Measurements from ENCODE around the gene ZGLP1. TPM values are rescaled to one million over a fixed set of nuclear protein-coding genes. Genes with fewer than 3 reads are reported as not detected.

The ZGLP1 gene
- total RNA-seq, 2 donors from 2014 or later = 5.9 TPM

- peak overlapping the region; percentile 89 to 94 for H3K4me3 Mint-ChIP-seq
- H3K4me1 Mint-ChIP-seq (ENCODE audit: low read depth) = peaks cover 40% of the 10 kb centered on the region
- peaks cover 1 to 5% of the 10 kb centered on the region in 2 donors for H3K36me3 Mint-ChIP-seq (ENCODE audit: insufficient read depth in 2 of 2)
- no peaks in the 10 kb centered on the region for H3K9me3 Mint-ChIP-seq
- ATAC-seq (replicated peaks in 1 of 2) (peak in 1 of 2 donors; percentile 1), DNase-seq (peak; percentile 41 to 44)
- H3K27me3 Mint-ChIP-seq (ENCODE audit: low read depth) = no peaks in the 10 kb centered on the region
- H3K27ac Mint-ChIP-seq = peak overlapping the region; percentile 83
Measured at GRCh38 chr19:10271543-10272086, 38.0 kb downstream of the ZGLP1 start.

- no peaks in the 10 kb centered on the region for H3K9me3 Mint-ChIP-seq
- peak within 1 kb of the TSS; percentile 95 for H3K27ac Mint-ChIP-seq
- peaks cover 1 to 5% of the 10 kb centered on the region in 2 donors for H3K36me3 Mint-ChIP-seq (ENCODE audit: insufficient read depth in 2 of 2)
Measured at GRCh38 chr19:10270616-10271394, 38.8 kb downstream of the ZGLP1 start, which contains the start of gene ICAM1. Gene ICAM1 (plus strand): TSS chr19:10271120. CDS start chr19:10271160, 40 bp downstream.

GRCh38 chr19:10270180-10270615 is 39.4 kb downstream of the ZGLP1 start:
- no peaks in the 10 kb centered on the region for H3K9me3 Mint-ChIP-seq
- H3K27me3 Mint-ChIP-seq (ENCODE audit: low read depth) = no peaks in the 10 kb centered on the region
- peak overlapping the region; percentile 95 for H3K27ac Mint-ChIP-seq
- peaks cover 40% of the 10 kb centered on the region for H3K4me1 Mint-ChIP-seq (ENCODE audit: low read depth)
- H3K4me3 Mint-ChIP-seq = peak overlapping the region; percentile 89 to 94
- DNase-seq (peak; percentile 90 to 92), ATAC-seq (replicated peaks in 1 of 2) (peak; percentile 82 to 83)
- peaks cover 1 to 5% of the 10 kb centered on the region in 2 donors for H3K36me3 Mint-ChIP-seq (ENCODE audit: insufficient read depth in 2 of 2)

More at GRCh38 chr19:10270616-10271394, 38.8 kb downstream of the ZGLP1 start, which contains the start of gene ICAM1:
- ATAC-seq (replicated peaks in 1 of 2) (peak; percentile 70 to 71), DNase-seq (peak; percentile 82 to 84)
- H3K27me3 Mint-ChIP-seq (ENCODE audit: low read depth) = no peaks in the 10 kb centered on the region
- H3K4me1 Mint-ChIP-seq (ENCODE audit: low read depth) = peaks cover 40% of the 10 kb centered on the region
- peak within 1 kb of the TSS; percentile 89 to 94 for H3K4me3 Mint-ChIP-seq

GRCh38 chr19:10269333-10270179 is 40.1 kb downstream of the ZGLP1 start:
- Mint-ChIP-seq H3K27me3 (ENCODE audit: low read depth) (no peaks in the 10 kb centered on the region), H3K4me1 (ENCODE audit: low read depth) (peaks cover 40% of the 10 kb centered on the region), H3K9me3 (no peaks in the 10 kb centered on the region), H3K27ac (peak overlapping the region; percentile 95), H3K4me3 (peak overlapping the region; percentile 89 to 94), H3K36me3 (ENCODE audit: insufficient read depth in 2 of 2) (peaks cover 0 to 4% of the 10 kb centered on the region in 2 donors)
- ATAC-seq (replicated peaks in 1 of 2) (peak; percentile 64 to 70), DNase-seq (peak; percentile 87 to 94)

GRCh38 chr19:10268071-10268470 is 41.5 kb downstream of the ZGLP1 start:
- H3K9me3 Mint-ChIP-seq = no peaks in the 10 kb centered on the region
- ATAC-seq (replicated peaks in 1 of 2) (no peak), DNase-seq (no peak)
- H3K4me3 Mint-ChIP-seq = no peak overlapping the region
- no peak overlapping the region for H3K27ac Mint-ChIP-seq
- peaks cover 35% of the 10 kb centered on the region for H3K4me1 Mint-ChIP-seq (ENCODE audit: low read depth)
- H3K27me3 Mint-ChIP-seq (ENCODE audit: low read depth) = no peaks in the 10 kb centered on the region
- H3K36me3 Mint-ChIP-seq (ENCODE audit: insufficient read depth in 2 of 2) = no peaks in the 10 kb centered on the region

GRCh38 chr19:10266706-10267105 is 42.9 kb downstream of the ZGLP1 start:
- Mint-ChIP-seq H3K36me3 (ENCODE audit: insufficient read depth in 2 of 2) (no peaks in the 10 kb centered on the region), H3K27me3 (ENCODE audit: low read depth) (no peaks in the 10 kb centered on the region), H3K27ac (no peak overlapping the region), H3K9me3 (no peaks in the 10 kb centered on the region), H3K4me3 (no peak overlapping the region), H3K4me1 (ENCODE audit: low read depth) (peaks cover 26% of the 10 kb centered on the region)
- no peak for ATAC-seq (replicated peaks in 1 of 2)
- no peak for DNase-seq

- no peaks in the 10 kb centered on the region for H3K9me3 Mint-ChIP-seq
Measured at GRCh38 chr19:10262771-10263170, 46.8 kb downstream of the ZGLP1 start.

GRCh38 chr19:10260141-10260584 is 49.5 kb downstream of the ZGLP1 start:
- peak overlapping the region; percentile 66 to 75 for H3K4me3 Mint-ChIP-seq
- DNase-seq (peak; percentile 69 to 77), ATAC-seq (replicated peaks in 1 of 2) (peak; percentile 79)
- H3K4me1 Mint-ChIP-seq (ENCODE audit: low read depth) = peaks cover 39% of the 10 kb centered on the region
- peak overlapping the region; percentile 52 for H3K27ac Mint-ChIP-seq
- H3K27me3 Mint-ChIP-seq (ENCODE audit: low read depth) = no peaks in the 10 kb centered on the region
- no peaks in the 10 kb centered on the region for H3K9me3 Mint-ChIP-seq
- H3K36me3 Mint-ChIP-seq (ENCODE audit: insufficient read depth in 2 of 2) = peaks cover 9 to 20% of the 10 kb centered on the region in 2 donors

More at GRCh38 chr19:10262771-10263170, 46.8 kb downstream of the ZGLP1 start:
- Mint-ChIP-seq H3K4me1 (ENCODE audit: low read depth) (peaks cover 34% of the 10 kb centered on the region), H3K4me3 (no peak overlapping the region), H3K36me3 (ENCODE audit: insufficient read depth in 2 of 2) (peaks cover 0 to 6% of the 10 kb centered on the region in 2 donors), H3K27ac (no peak overlapping the region), H3K27me3 (ENCODE audit: low read depth) (no peaks in the 10 kb centered on the region)
- ATAC-seq (replicated peaks in 1 of 2) (no peak), DNase-seq (no peak)

- ATAC-seq (replicated peaks in 1 of 2) = peak; percentile 79 to 84
- Mint-ChIP-seq H3K9me3 (no peaks in the 10 kb centered on the region), H3K36me3 (ENCODE audit: insufficient read depth in 2 of 2) (peaks cover 9 to 22% of the 10 kb centered on the region in 2 donors), H3K4me3 (peak overlapping the region; percentile 66 to 75), H3K27ac (peak overlapping the region; percentile 50), H3K27me3 (ENCODE audit: low read depth) (no peaks in the 10 kb centered on the region), H3K4me1 (ENCODE audit: low read depth) (peaks cover 43% of the 10 kb centered on the region)
- peak; percentile 93 to 98 for DNase-seq
Measured at GRCh38 chr19:10259162-10259905, 50.3 kb downstream of the ZGLP1 start.

GRCh38 chr19:10258080-10258710 is 51.4 kb downstream of the ZGLP1 start:
- peaks cover 52% of the 10 kb centered on the region for H3K4me1 Mint-ChIP-seq (ENCODE audit: low read depth)
- DNase-seq = no peak
- no peaks in the 10 kb centered on the region for H3K9me3 Mint-ChIP-seq
- no peak overlapping the region for H3K4me3 Mint-ChIP-seq
- H3K27ac Mint-ChIP-seq = no peak overlapping the region
- ATAC-seq (replicated peaks in 1 of 2) = no peak
- H3K27me3 Mint-ChIP-seq (ENCODE audit: low read depth) = no peaks in the 10 kb centered on the region
- H3K36me3 Mint-ChIP-seq (ENCODE audit: insufficient read depth in 2 of 2) = peaks cover 13 to 27% of the 10 kb centered on the region in 2 donors

- Mint-ChIP-seq H3K27me3 (ENCODE audit: low read depth) (no peaks in the 10 kb centered on the region), H3K9me3 (no peaks in the 10 kb centered on the region), H3K4me3 (no peak overlapping the region), H3K36me3 (ENCODE audit: insufficient read depth in 2 of 2) (peaks cover 13 to 28% of the 10 kb centered on the region in 2 donors), H3K4me1 (ENCODE audit: low read depth) (peaks cover 59% of the 10 kb centered on the region), H3K27ac (peak overlapping the region; percentile 14)
- ATAC-seq (replicated peaks in 1 of 2) = no peak
- DNase-seq = no peak
Measured at GRCh38 chr19:10256970-10257615, 52.5 kb downstream of the ZGLP1 start.

Data from activated T-cell treated with anti-CD3 and anti-CD28 coated beads, Interleukin-2, amount 50 U/mL, for 72 hours (primary cell).